Measurements from ENCODE around the gene TGOLN2. TPM values are rescaled to one million over a fixed set of nuclear protein-coding genes. Genes with fewer than 3 reads are reported as not detected.
A peak's percentile ranks its signal among the peaks of the same experiment; 100 is the strongest.
"Not testable (repeated sequence)": the region's sequence is repeated elsewhere in the genome, so short reads cannot be mapped to it uniquely, and the experiment has no call there.

Gene TGOLN2
- total RNA-seq, 2 donors from 2014 or later: 152 to 175 TPM

DNA sequence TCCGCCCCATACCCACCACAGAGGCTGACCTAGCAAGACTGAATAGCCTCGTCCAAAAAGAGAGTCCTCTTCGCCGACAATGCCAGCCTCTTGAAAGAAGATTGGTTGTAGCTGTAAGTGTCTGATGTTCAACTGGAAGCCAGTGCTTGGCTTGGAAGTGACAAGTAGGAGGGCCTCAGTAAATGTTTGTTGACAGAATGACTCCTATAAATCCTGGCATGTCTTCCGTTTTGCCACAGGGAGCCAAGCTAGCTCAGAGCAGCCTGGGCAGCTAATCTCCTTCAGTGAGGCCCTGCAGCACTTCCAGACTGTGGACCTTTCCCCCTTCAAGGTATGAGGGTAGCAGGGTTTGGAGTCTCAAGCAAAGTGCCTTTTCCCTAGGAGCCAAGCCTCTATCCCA is 41.7 kb upstream of the TGOLN2 start:
- H3K36me3 ChIP-seq: peaks cover 10% of the 10 kb centered on the region
- peaks cover 0 to 7% of the 10 kb centered on the region in 2 donors for H3K4me1 ChIP-seq (ENCODE audit: control insufficient read depth in 1 of 2, low read depth in 2 of 2)
- no peak for TF ChIP-seq CTCF (IDR thresholded peaks at IDR 0.05)
- DNase-seq (ENCODE audit: low spot score) (no peak), ATAC-seq (ENCODE audit: insufficient number of reproducible peaks, low FRiP score, low read depth) (peak; percentile 62)
- no peak overlapping the region for H3K27ac ChIP-seq
- no peak overlapping the region for H3K4me3 ChIP-seq
- no peaks in the 10 kb centered on the region for H3K9me3 ChIP-seq
- H3K27me3 ChIP-seq (replicated peaks; ENCODE audit: insufficient read depth): no peaks in the 10 kb centered on the region

DNA sequence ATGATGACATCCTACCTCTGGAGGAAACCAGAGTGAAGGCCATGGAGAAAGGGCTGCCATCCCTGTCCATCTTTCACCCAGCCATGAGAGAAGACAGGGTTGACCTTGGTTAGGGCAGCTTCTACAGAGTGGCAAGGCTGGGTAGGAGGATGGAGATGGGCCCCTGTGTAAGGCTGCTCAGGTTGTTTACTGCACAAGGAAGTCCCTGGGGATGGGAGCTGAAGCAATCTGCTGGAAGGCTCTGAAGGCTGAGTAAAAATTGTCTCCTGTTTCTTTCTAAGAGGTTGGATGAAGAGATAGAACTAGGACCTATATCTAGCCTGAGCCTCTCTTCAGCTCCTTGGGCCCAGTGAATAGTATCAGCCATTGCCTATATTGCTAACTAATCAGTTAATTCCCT is 41.1 kb upstream of the TGOLN2 start:
- Histone ChIP-seq H3K36me3 (peaks cover 10% of the 10 kb centered on the region), H3K27me3 (replicated peaks; ENCODE audit: insufficient read depth) (no peaks in the 10 kb centered on the region), H3K4me1 (ENCODE audit: control insufficient read depth in 1 of 2, low read depth in 2 of 2) (peaks cover 0 to 7% of the 10 kb centered on the region in 2 donors), H3K27ac (no peak overlapping the region), H3K9me3 (no peaks in the 10 kb centered on the region), H3K4me3 (no peak overlapping the region)
- DNase-seq (ENCODE audit: low spot score) (no peak), ATAC-seq (ENCODE audit: insufficient number of reproducible peaks, low FRiP score, low read depth) (no peak)
- no peak for TF ChIP-seq CTCF (IDR thresholded peaks at IDR 0.05)

GRCh38 chr2:85367180-85367579 is 39.4 kb upstream of the TGOLN2 start:
- no peak for DNase-seq (ENCODE audit: low spot score)
- no peak overlapping the region for H3K4me3 ChIP-seq
- no peaks in the 10 kb centered on the region for H3K27me3 ChIP-seq (replicated peaks; ENCODE audit: insufficient read depth)
- H3K27ac ChIP-seq: no peak overlapping the region
- no peak for TF ChIP-seq CTCF (IDR thresholded peaks at IDR 0.05)
- peaks cover 0 to 7% of the 10 kb centered on the region in 2 donors for H3K4me1 ChIP-seq (ENCODE audit: control insufficient read depth in 1 of 2, low read depth in 2 of 2)
- ATAC-seq (ENCODE audit: insufficient number of reproducible peaks, low FRiP score, low read depth): no peak
- H3K36me3 ChIP-seq: peaks cover 25% of the 10 kb centered on the region
- H3K9me3 ChIP-seq: no peaks in the 10 kb centered on the region

GRCh38 chr2:85362653-85363387 is 35.0 kb upstream of the TGOLN2 start:
- not testable (repeated sequence) for DNase-seq (ENCODE audit: low spot score); H3K9me3 ChIP-seq; ATAC-seq (ENCODE audit: insufficient number of reproducible peaks, low FRiP score, low read depth); H3K27me3 ChIP-seq (replicated peaks; ENCODE audit: insufficient read depth); H3K27ac ChIP-seq; H3K4me1 ChIP-seq (ENCODE audit: control insufficient read depth in 1 of 2, low read depth in 2 of 2); H3K4me3 ChIP-seq
- H3K36me3 ChIP-seq: peaks cover 30% of the 10 kb centered on the region

- no peak for TF ChIP-seq CTCF (IDR thresholded peaks at IDR 0.05)
- Histone ChIP-seq H3K9me3 (no peaks in the 10 kb centered on the region), H3K4me3 (no peak overlapping the region), H3K27me3 (replicated peaks; ENCODE audit: insufficient read depth) (no peaks in the 10 kb centered on the region), H3K36me3 (peaks cover 16% of the 10 kb centered on the region), H3K4me1 (ENCODE audit: control insufficient read depth in 1 of 2, low read depth in 2 of 2) (peaks cover 13 to 30% of the 10 kb centered on the region in 2 donors), H3K27ac (no peak overlapping the region)
- DNase-seq (ENCODE audit: low spot score): no peak
- no peak for ATAC-seq (ENCODE audit: insufficient number of reproducible peaks, low FRiP score, low read depth)
Observed at GRCh38 chr2:85357736-85358135, 29.9 kb upstream of the TGOLN2 start.

- Histone ChIP-seq H3K36me3 (peaks cover 7% of the 10 kb centered on the region), H3K4me1 (ENCODE audit: control insufficient read depth in 1 of 2, low read depth in 2 of 2) (peaks cover 13 to 40% of the 10 kb centered on the region in 2 donors)
- no peak for DNase-seq (ENCODE audit: low spot score)
Observed at GRCh38 chr2:85356186-85356585, 28.4 kb upstream of the TGOLN2 start.

More at GRCh38 chr2:85356186-85356585, 28.4 kb upstream of the TGOLN2 start:
- no peak for ATAC-seq (ENCODE audit: insufficient number of reproducible peaks, low FRiP score, low read depth)
- Histone ChIP-seq H3K4me3 (no peak overlapping the region), H3K27me3 (replicated peaks; ENCODE audit: insufficient read depth) (no peaks in the 10 kb centered on the region), H3K27ac (no peak overlapping the region), H3K9me3 (no peaks in the 10 kb centered on the region)
- no peak for TF ChIP-seq CTCF (IDR thresholded peaks at IDR 0.05)
